ENCODE results near the gene ARHGAP45. TPM values are rescaled to one million over a fixed set of nuclear protein-coding genes. Genes with fewer than 3 reads are reported as not detected.

The ARHGAP45 gene
- total and polyA plus RNA-seq, 9 of the 15 experiments (the other 6 are each of a cell fraction or from before 2014, with no cell fraction given), result 0.08 to 22.1 (median 4.2) TPM

GRCh38 chr19:1094655-1094977, 27.6 kb downstream of the ARHGAP45 start (continued):
- TF ChIP-seq ZNF436 (CRISPR knock-in tag; IDR thresholded peaks at IDR 0.05), result no peak
- no peak for TF ChIP-seq PCBP1 (IDR thresholded peaks at IDR 0.05; ENCODE audit: low read depth, low read length, poor library complexity, severe bottlenecking)
- no peak for TF ChIP-seq KDM2B (CRISPR knock-in tag; IDR thresholded peaks at IDR 0.05)
- no peak for TF ChIP-seq MLLT1 (IDR thresholded peaks at IDR 0.05)
- TF ChIP-seq SMAD2 (IDR thresholded peaks at IDR 0.05; ENCODE audit: low read depth, low read length), result no peak
- peak in 1 of 2 experiments; percentile 47; a peak in 1 of 4 replicates for TF ChIP-seq SIN3A (IDR thresholded peaks at IDR 0.05; ENCODE audit: borderline replicate concordance in 2 of 2, control insufficient read depth in 1 of 2, low read depth in 2 of 2, low read length in 2 of 2)
- no peak for TF ChIP-seq NFATC3 (IDR thresholded peaks at IDR 0.05)
- no peak for TF ChIP-seq MAFF (IDR thresholded peaks at IDR 0.05; ENCODE audit: low read length)
- TF ChIP-seq TEAD1 (CRISPR knock-in tag; IDR thresholded peaks at IDR 0.05), result no peak
- TF ChIP-seq ZNF551 (CRISPR knock-in tag; IDR thresholded peaks at IDR 0.05), result no peak
- 0 out of 2 replicates have a peak, but pooled peaks have one; percentile 29 for TF ChIP-seq ZNF740 (CRISPR knock-in tag; IDR thresholded peaks at IDR 0.05)
- no peak for TF ChIP-seq ZNF740 (tag; IDR thresholded peaks at IDR 0.05)
- peak; percentile 51; the same call in 1 of the 2 replicates for TF ChIP-seq KAT7 (CRISPR knock-in tag; IDR thresholded peaks at IDR 0.05; ENCODE audit: borderline replicate concordance)
- TF ChIP-seq ETS1 (conservative IDR thresholded peaks at IDR 0.05; ENCODE audit: control insufficient read depth, low read depth, low read length), result peak; percentile 22; the same call in 1 of the 2 replicates
